ENCODE measurements around the gene KRTAP4-12.
"Not testable (repeated sequence)": the region's sequence is repeated elsewhere in the genome, so short reads cannot be mapped to it uniquely, and the experiment has no call there.

The KRTAP4-12 gene

GRCh38 chr17:41084100-41084856 lies 39.7 kb downstream of the KRTAP4-12 start, which contains the start of gene KRTAP4-7:
TSS of gene KRTAP4-7 (plus strand) at chr17:41084150. CDS start at chr17:41084207, 57 bp downstream.
- DNase-seq, result not testable (repeated sequence)

GRCh38 chr17:41083427-41083826 lies 40.6 kb downstream of the KRTAP4-12 start:
- DNase-seq, result not testable (repeated sequence)

GRCh38 chr17:41082626-41083025 lies 41.4 kb downstream of the KRTAP4-12 start:
- DNase-seq, result no peak

- DNase-seq, result no peak
Observed at GRCh38 chr17:41076788-41077187, 47.2 kb downstream of the KRTAP4-12 start.

GRCh38 chr17:41073676-41074075 lies 50.3 kb downstream of the KRTAP4-12 start:
- DNase-seq, result no peak
